GM19468 (cell line): Measurements from ENCODE around the gene AGBL3.
"Not testable (repeated sequence)": the region's sequence is repeated elsewhere in the genome, so short reads cannot be mapped to it uniquely, and the experiment has no call there.

Experiments
- ATAC-seq: cut with Tn5 transposase; IDR thresholded peaks from one replicate; pipeline ENCODE4 v1.9.1; 2021; ENCODE audit warnings: mild to moderate bottlenecking, moderate library complexity, moderate number of reproducible peaks; ENCODE audit not compliant: unreplicated experiment; ENCODE audit errors: extremely low read depth

AGBL3 gene

DNA sequence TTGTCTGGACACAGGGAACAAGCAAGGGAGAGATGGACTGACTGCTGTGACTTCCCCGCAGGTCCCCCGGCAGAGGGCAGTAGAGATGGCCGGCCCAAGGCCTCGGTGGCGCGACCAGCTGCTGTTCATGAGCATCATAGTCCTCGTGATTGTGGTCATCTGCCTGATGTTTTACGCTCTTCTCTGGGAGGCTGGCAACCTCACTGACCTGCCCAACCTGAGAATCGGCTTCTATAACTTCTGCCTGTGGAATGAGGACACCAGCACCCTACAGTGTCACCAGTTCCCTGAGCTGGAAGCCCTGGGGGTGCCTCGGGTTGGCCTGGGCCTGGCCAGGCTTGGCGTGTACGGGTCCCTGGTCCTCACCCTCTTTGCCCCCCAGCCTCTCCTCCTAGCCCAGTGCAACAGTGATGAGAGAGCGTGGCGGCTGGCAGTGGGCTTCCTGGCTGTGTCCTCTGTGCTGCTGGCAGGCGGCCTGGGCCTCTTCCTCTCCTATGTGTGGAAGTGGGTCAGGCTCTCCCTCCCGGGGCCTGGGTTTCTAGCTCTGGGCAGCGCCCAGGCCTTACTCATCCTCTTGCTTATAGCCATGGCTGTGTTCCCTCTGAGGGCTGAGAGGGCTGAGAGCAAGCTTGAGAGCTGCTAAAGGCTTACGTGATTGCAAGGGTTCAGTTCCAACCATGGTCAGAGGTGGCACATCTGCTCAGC lies 178.2 kb downstream of the AGBL3 start:
- ATAC-seq: no peak

DNA sequence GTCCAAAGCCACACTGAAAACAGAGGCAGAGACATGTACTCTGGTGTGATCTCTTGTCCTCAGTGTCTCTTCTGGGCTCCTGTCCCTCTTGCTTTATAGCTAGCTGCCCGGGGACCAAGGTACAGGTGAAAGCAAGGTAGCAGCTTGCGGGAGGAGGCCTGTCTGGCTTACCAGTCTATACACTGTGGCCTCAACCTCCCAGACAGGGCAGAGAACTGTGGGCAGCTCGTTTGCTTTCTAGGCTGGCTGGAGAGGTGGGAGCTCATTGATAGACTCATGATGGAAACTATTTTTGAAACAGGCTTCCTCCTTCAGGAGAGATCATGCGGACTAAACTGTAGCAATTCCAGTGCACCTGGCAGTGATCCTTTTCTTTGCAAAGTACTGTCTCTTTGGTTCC lies 179.6 kb downstream of the AGBL3 start:
- ATAC-seq: no peak

DNA sequence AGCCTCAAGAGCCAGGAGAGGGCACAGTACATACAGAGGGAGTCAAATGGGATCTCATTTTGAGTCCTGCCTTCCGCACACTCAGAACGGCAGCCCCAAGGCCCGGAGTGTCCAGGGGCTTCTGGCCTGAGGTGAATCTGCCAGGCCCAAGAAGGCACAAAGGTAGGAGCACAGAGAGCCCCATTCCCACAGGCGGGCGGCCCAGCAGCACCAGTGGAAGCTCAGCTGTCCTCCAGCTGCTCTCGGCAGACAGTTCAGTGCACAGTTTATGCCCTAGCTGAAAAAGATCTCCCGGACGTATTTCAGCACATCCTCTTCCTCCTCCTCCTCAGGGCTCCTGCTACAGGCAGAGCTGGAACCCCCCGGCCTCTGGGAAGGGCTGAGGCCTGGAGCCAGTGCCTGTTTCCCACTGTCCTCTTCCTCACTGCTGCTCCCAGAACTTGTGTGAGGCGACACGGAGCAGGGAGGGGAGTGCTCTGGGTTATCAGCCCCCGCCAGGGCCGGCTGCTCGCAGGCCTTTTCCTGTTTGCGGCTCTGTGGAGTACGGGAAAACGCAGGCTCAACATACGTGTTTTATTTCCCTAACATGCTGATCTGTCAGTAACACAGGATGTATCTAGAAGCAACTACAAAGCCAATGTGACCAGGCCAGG lies 180.2 kb downstream of the AGBL3 start:
- no peak for ATAC-seq

DNA sequence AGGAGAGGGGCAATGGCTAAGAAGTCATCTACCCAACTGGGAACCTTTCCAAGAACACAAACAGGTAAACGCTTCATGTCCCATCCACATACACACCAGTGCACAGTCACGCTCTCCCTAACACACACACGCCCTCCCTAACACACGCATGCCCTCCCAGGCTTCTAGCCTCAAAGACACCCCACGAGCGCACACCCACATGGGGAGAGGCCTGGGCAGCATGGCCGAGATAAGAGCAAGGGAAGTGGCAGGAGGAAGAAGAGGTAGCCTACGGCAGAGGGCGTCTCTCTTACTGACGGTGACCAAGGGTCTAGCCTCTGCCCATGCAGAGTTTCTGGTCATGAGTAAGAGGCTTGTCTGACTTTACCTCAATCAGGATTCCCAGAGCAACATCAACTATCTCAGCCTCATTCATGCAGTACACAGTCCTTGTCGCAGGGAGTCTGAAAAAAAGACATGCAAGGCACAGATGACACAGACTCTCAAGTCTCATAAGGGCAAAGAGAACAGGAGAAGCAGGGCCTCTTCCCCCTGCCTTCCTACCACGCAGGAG lies 181.1 kb downstream of the AGBL3 start:
- no peak for ATAC-seq

DNA sequence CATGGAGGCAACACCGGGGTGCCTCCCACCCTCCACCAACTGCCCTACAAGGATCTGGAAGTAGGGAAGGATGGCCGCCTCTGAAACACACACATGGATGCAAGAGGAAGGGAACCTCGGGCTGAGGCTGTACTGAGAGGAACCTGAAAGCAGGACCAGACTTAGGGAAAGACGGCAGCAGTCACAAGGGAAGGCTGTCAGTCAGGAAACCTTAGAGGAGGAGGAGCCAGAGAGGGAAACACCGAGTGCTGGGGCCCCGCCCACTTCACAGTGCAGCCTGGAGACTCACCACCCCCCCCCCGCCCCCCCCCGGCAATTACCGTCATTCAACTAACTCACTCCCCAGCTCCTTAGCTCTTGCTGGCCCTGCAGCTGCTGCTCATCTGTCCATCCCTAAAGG lies 181.7 kb downstream of the AGBL3 start:
- no peak for ATAC-seq

DNA sequence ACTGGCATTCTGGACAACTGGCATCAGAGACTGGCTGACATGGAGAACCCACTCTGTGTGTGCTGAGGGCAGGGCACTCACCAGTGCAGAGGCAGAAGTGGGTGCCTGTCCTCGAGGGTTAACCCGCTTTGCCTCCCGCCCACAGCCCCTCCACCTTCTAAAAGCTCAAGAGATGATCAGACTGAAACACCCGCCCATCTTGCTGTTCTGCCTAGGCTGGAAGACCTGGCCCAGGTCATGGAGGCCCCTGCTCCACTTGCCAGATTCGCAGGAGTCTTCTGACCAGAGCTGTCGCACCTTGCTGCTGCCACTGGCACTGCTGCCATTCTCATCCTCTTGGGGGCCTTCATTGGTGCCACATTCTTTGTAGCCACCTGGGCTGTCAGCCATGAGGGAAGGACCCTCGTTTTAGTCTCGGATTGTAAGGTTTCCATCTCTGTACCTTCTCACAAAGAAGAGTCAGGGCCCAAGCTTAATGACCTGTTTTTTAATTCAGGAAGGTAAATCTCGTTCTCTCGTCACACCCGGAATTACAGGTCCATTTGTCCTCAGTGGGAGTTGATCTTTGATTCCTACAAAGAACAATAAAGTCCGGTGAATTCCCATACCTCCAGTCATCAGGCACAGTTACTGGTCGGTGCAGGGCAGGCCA lies 182.3 kb downstream of the AGBL3 start:
- no peak for ATAC-seq

DNA sequence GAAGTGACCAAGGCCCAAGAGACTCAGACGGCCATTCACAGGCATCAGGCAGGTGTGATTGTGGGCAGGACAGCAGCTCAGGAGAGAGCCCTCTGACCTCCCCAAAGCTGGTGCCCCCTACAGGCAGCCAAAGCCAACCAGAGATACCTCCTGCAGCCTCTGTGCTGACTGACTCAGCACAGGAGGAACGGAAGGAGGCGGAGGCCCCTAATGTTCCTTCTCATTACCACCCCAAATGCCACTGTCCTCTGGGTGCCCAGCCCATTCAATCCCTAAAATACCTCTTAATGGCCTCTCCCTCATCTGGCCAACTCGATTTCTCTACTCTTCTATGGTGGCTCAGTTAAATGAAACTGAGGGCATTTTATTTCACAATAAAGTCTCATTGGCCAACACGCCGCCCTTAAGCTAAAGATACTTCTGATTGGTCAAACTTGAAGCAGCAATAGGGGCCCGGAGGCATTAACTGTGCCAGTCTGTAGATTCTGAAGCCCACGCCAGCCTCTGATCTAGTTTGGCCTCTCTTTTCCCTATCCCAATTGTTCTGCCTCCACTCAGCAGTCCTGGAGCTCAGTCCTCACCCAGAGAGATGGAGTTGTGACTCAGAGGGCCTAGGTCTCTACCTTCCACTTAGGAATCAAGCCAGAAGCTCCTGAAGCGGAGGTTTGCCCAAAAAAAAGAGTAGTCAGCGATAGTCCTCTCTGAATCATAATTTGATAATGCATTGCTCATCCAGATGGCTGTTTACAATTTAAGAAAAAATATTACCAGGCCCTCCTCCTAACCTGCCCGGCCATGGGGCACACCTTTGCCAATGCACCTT lies 183.0 kb downstream of the AGBL3 start:
- ATAC-seq: peak; percentile 23

DNA sequence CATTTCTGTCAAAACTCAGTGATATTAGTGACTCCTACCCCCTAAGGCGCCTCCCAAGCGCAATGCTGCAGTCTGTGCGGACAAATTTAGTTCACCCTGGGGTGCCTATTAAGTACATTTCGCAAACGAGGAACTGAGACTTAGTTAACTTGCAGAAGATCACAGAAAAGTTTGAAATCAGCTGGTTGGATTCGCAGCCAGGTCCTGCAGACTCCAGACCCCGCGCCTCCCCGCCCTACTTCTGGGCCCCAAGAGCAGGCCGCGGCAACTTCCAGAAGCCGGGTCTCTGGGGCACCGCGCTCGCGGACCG lies 183.6 kb downstream of the AGBL3 start:
- ATAC-seq: no peak

DNA sequence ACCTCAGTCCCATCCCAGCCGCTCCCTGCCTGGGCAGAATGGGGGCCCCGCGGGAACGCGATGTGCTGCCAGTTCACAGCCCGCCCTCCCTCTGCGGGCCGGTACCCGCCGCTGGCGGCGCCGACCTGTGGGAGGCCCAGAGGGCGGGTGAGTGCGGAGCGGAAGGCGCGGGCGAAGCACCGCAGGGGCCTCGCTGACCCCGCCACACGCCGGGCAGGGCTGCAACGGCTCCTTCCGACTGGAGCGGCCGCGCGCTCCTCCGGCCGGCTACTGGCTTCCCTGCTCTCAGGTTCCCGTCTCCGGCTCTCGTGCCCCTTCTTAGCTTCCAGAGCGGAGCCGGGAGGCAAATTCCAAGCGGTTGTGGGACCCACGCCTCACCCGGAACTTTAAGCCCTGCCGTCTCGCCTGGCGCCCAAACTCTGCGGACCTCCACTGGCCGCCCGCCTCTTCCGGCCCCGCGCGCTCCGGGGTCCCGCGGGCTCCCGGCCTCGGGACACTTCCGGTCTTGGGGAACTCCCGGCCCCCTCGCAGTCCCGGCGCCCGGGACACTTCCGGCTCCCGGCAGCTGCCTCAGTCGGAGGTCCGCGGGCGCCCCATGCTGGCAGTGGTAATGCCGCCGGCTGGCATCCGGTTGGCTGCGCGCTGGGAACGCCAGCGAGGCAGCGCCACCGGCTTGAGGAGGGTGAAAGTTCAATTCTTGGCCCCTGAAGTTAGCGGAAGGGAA lies 184.1 kb downstream of the AGBL3 start, which contains the start of gene CYREN:
Gene CYREN (minus strand): TSS at position 434 of the 724 bp plus-strand sequence. CDS start 1,785 bp downstream, outside the sequence.
- ATAC-seq: peak; percentile 71

DNA sequence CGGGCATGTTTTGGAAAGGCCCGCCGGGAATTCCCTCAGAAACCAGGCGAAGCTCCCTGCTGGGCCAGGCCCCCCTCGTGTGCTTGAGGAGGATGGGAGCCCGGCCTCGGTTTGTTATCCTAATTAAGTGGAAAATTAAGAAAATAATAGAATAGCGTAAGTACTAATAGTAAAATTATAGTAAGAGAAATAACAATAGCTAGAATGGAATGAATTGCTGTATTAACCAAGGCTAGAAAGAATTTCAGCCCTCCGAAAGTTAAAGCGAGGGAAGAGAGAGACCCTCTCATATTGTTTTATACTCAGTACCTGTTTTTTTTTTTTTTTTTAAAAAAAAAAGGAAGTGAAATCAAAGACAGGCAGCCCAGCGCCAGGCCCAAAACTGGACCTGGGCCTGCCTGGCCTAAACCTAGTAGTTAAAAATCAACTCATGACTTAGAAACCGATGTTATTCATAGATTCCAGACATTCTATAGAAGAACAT lies 184.7 kb downstream of the AGBL3 start:
- not testable (repeated sequence) for ATAC-seq

DNA sequence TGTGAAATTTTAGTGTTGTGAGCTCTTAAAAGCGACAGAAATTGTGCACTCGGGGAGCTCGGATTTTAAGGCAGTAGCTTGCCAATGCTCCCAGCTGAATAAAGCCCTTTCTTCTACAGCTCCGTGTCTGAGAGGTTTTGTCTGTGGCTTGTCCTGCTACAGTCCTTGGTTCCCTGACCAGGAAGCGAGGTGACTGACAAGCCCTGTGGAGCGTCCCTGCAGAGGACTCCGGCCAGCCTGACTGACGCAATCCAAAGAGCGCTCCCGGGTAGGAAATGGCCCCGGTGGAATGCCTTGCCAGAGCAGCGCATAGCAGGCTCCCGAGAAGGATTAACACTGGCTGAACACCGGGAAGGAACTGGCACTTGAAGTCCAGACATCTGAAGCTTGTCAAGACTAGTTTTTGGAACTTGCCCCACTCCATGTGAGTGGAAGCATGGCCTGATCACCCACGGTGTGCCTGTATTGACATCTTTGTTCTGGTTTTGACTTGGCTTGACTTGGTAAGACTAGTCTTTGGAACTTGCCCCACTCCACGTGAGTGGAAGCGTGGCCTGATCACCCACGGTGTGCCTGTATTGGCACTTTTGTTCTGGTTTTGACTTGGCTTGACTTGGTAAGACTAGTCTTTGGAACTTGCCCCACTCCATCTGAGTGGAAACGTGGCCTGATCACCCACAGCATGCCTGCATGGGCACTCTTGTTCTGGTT lies 185.4 kb downstream of the AGBL3 start:
- ATAC-seq: not testable (repeated sequence)

DNA sequence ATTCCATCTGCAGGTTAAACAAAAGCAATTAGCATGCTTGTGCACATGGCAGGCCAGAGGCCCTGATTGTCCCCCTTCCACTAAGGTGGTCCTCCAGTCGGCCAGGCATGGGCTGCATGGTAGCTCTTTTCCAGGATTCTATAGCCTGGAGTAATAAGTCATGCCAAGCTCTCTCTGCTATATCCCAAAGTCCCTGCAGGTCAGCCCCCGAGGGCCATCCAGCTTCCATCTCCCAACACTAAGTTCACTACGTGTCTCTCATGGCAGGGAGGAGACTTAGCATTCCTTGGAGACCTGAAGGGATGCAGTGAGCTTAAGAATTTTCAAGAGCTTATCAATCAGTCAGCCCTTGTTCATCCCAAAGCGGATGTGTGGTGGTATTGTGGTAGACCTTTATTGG lies 187.6 kb downstream of the AGBL3 start:
- not testable (repeated sequence) for ATAC-seq

DNA sequence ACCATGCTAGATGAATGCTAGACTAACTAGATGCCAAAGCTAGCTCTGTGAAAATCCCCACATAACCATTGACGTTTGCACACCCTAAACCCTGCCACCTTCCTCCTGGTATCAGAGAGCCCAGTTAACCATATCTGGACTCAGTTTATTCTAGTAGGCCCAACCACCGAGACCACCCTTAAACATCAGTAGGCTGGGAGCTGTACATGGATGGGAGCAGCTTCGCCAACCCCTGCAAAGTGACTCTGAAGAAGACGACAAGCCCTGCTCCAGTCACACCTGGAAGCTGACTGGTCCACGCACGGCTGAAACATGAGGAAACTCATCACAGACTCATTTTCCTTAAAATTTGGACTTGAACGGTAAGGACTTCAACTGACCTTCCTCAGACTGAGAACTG lies 188.6 kb downstream of the AGBL3 start:
- no peak for ATAC-seq

DNA sequence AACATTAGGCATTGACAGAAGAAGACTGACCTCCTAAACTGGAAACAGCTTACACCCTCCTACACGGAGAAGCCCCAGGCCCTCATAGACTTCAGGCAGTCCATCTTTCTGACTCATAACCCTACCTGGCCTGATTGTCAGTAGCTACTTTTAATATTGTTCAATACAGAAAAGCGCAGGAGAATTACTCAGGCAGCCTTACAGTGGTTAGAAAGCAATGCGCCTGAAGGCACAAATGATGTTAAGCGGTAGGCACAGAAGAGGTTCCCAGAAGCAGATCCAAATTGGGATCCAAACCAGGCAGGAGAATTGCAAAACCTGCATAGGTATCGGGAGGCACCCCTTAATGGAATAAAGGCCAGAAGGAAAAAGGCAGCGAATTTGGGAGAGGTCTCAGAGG lies 189.6 kb downstream of the AGBL3 start:
- no peak for ATAC-seq

DNA sequence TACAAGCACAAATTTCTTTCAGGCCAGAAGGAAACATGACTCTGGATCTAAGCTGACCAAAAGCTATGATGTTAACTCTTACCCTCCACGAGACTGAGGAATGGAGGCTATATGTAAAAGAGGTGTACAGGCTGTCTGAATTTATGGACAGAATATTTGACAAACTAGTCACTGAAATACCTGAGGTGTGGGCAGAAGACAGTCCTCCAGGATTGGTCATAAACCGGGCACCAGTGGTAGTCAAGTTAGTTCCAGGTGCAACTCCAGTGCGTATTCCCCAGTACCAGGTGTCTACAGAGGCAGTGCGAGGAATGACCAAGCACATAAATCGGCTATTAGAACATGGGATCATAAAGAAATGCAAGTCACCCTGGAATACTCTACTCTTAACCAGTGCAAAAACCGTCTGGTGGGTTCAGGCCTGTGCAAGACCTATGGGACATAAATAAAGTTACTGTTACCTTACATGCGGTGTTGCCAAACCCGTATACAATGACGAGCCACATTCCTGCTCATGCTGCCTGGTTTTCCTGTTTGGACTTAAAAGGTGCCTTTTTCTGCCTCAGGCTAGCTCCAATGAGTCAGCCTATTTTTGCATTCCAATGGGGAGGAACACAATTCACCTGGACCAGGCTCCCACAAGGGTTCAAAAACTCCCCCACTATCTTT lies 190.9 kb downstream of the AGBL3 start:
- ATAC-seq: no peak

DNA sequence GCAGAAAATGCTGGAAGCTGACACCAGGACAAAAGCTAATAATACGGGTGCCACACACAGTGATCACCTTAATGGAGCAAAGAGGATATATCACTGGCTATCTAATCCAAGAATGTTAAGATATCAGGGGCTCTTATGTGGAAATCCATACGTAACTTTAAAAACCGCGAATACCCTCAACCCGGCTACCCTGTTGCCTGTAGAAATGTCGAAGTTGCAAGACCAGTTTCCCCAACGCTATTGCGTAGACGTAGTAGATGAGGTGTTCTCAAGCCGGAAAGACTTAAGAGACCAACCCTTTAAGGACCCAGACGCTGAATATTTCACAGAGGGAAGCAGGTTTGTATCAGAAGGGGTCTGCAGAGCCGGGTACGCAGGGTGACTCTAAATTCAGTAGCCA lies 192.1 kb downstream of the AGBL3 start:
- no peak for ATAC-seq

DNA sequence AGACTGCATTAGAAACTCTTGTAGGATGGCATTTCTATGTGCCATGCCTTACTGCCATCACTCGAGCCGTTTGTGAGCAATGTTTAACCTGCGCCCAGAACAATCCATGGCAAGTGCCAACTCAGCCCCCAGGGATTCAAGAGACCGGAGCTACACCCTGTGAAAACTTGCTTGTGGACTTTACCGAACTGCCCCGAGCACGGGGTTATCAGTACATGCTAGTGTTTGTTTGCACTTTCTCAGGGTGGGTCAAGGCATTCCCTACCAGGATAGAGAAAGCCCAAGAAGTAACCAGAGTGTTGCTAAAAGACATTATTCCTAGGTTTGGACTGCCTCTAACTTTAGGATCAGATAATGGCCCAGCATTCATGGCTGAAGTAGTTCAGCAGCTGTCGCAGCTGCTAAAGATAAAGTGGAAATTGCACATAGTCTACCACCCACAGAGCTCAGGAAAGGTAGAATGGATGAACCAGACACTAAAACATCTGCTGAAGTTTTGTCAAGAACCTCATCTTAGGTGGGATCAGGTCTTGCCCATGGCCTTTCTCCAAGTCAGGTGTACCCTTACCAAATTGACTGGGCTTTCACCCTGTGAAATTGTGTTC lies 193.1 kb downstream of the AGBL3 start:
- no peak for ATAC-seq

DNA sequence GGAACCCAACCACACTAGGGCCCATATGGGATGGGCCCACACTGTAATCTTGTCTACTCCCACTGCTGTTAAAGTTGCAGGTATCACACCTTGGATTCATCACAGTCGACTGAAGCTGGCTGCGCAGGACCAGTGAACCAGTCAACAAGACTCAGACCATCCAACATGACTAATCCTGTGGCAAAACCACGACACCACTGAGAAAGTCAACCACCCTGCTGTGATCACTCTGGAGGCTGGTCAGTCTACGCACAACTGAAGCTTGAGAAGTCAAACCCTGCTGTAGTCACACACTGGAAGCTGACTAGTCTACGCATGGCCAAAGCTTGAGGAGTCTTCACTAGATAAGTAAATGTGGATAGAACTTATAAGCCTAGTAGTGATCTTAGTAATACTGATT lies 193.8 kb downstream of the AGBL3 start:
- ATAC-seq: no peak
